ENCODE results near the gene TMEM192.
"Not testable (repeated sequence)": the region's sequence is repeated elsewhere in the genome, so short reads cannot be mapped to it uniquely, and the experiment has no call there.

Gene TMEM192

GRCh38 chr4:165112368-165113121, at the start of gene TMEM192:
TSS of gene TMEM192 (minus strand) at chr4:165112860. CDS start at chr4:165112773, 87 bp downstream.
- DNase-seq (ENCODE audit: low read depth): peak; percentile 85

DNA sequence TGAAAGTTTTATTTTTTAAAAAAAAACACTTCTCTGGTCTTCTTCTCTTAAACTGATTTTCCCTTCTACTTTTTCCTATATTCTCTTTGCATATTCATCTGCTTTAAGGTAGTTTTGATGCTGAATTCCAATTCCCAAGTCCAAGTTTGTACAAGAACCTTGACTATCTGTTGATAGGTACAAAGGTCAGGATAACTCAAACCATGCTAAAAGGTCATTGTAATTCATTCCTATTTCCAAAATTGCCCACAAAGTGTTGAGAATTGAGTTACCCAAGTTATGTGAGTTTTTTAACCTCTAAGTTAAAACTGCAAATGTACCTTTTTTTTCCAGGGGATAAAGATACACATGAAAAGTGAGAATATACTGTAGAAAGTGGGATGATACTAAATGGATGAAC, 46.1 kb upstream of the TMEM192 start:
- no peak for DNase-seq (ENCODE audit: low read depth)

DNA sequence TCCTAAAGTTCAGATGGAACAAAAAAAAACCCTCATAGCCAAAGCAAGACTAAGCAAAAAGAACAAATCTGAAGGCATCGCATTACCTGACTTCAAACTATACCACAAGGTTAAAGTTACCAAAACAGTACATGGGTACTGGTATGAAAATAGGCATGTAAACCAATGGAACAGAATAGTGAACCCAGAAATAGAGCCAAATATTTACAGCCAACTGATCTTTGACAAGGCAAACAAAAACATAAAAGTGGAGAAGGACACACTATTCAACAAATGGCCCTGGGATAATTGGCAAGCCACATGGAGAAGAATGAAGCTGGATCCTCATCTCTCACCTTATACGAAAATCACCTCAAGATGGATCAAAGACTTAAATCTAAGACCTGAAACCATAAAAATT, 44.2 kb upstream of the TMEM192 start:
- DNase-seq (ENCODE audit: low read depth): no peak

- DNase-seq (ENCODE audit: low read depth): no peak
Observed at GRCh38 chr4:165154482-165154881, 41.8 kb upstream of the TMEM192 start.

DNA sequence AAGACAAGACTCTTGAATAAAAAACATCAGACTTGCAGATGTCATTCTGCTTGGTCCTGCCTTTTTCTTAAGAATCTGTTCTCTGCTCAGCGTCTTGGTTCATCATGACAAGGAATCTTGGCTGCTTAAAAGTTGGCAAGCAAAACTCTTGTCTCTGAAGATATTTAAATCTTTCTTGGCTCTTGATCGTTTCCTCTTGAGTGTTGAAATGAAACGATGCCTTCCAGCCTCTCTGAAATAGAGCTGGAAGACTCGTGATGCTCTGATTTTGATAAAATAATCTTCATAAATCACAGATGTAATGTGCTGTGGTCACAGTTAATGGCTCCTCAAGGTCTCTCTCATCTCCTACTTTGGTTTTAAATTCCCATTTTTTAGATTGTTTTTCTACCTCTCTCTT, 39.9 kb upstream of the TMEM192 start:
- no peak for DNase-seq (ENCODE audit: low read depth)

DNA sequence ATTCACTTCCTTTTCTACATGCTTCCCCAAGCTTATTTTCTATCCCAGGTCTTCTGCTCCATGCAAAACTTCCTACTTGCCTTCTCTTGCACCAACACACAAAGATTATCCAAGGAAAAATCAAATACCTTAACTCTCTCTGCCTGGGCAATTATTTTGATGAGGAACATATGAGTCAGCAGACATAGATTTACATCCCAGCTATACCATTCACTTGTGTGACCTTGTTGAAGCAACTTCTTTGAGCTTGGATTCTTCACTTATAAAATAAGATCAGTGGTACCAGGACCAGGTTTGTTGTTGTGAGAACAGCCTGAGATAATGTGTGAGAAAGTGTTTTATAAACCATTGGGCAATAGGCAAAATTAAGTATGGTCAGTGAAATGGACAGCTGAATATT, 39.1 kb upstream of the TMEM192 start:
- DNase-seq (ENCODE audit: low read depth): no peak

DNA sequence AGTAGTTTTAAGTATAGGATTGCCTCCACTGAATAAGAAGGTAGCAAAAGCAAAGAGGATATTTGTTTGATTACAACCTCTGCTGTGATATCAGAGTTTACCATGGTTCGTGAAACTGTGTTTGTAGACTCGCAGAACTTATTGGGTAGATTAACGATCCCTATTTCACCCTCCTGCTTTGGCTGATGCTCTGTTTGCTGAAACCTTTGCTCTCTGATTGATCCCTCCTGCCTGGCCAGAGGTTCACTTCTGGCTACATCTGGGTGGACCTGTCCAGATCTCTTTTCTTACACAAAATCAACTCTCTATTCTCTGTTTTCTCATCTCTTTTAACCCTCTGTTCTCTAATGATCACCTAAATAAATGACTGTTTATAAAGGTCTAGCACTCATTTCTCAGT, 37.9 kb upstream of the TMEM192 start:
- no peak for DNase-seq (ENCODE audit: low read depth)

GRCh38 chr4:165138843-165139242, 26.2 kb upstream of the TMEM192 start:
- DNase-seq (ENCODE audit: low read depth): no peak

DNA sequence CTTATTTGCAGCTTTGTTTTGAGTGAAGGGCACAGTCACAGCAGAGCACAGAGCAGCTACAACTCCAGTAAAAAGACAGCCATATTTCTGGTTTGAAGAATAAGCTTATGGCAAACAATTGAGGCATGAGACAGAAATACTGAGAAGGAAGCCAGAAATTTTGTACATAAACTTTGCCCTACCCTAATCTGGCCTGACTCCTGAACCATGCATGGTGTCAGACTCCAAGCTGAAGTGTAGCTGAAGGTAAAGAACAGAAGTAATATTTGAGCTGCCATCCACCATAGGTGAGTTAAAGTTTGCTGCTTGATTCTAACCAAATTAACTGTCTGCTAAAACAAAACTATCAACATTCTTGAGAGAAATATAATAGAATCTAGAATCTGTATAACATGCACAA, 24.5 kb upstream of the TMEM192 start:
- no peak for DNase-seq (ENCODE audit: low read depth)

DNA sequence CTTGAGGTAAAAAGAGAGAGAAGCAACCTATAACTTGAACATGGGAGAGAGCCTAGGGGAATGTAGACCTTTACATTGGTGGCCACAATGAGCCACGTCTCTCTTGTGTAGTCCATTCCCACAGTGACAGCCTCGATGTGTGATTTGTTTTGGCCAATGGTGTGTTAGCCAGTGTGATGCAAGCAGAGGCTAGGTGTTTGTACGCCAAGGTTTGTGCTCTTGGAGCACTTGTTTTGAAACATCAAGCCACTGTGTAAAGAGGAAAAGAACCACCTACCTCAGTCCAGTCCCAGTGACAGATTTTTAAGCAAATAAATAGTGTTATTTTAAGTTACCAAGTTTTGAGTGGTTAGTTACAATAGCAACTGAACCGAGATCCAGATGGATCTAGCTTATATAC, 23.9 kb upstream of the TMEM192 start:
- no peak for DNase-seq (ENCODE audit: low read depth)

GRCh38 chr4:165133150-165133549, 20.5 kb upstream of the TMEM192 start:
- no peak for DNase-seq (ENCODE audit: low read depth)

- DNase-seq (ENCODE audit: low read depth): peak; percentile 68
Observed at GRCh38 chr4:165131247-165131832, 18.7 kb upstream of the TMEM192 start.

GRCh38 chr4:165129924-165130323, 17.3 kb upstream of the TMEM192 start:
- DNase-seq (ENCODE audit: low read depth): no peak

- not testable (repeated sequence) for DNase-seq (ENCODE audit: low read depth)
Observed at GRCh38 chr4:165125869-165126499, 13.3 kb upstream of the TMEM192 start.

GRCh38 chr4:165124488-165124887, 11.8 kb upstream of the TMEM192 start:
- DNase-seq (ENCODE audit: low read depth): no peak

DNA sequence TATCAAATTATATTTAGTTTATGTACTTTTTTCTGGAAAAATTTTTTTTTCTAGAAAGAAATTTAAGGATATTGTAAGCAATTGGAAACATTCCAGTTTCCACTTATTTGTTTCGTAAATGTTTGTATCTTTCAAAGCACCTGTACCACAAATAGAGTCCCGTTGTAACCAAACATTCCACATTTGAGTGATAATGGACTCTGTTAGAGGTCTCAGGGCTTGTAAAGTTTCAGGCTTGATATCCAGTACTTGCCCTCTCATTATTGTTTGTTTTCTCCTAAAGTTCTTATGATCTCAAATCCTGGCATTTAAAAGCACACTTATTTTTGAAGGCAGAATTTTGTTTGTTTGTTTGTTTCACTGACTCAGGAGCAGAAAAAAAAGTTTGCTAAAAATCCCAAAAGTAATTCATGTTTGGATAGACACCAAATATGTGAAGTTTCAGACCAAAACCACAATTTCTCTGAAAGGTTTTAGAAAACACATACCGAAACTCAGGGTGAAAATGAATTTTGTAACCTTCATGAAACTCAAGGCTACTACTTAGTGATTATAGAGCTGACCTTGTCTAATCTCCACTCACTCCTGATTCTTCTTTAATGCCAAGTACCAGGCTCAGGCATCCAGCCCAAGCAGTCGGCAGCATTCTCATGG, 5.7 kb upstream of the TMEM192 start:
- DNase-seq (ENCODE audit: low read depth): no peak

DNA sequence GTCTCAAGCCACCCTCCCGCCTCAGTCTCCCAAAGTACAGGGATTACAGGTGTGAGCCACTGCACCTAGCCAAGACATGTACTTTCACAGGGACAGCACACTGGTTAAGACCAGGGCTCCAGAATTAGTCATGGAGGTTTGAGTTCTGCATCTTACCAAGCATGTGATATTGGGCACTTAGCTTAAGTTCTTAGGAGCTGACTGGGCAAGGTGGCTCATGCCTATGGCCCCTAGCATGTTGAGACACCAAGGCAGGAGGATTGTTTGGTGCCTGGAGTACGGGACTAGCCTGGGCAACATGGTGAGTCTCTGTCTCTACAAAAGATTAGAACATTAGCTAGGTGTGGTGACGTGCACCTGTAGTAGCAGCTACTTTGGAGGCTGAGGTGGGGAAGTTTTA, 2.6 kb upstream of the TMEM192 start:
- DNase-seq (ENCODE audit: low read depth): no peak

GRCh38 chr4:165111906-165112367, 723 bp downstream of the TMEM192 start:
- no peak for DNase-seq (ENCODE audit: low read depth)

- no peak for DNase-seq (ENCODE audit: low read depth)
Observed at GRCh38 chr4:165106518-165106917, 6.1 kb downstream of the TMEM192 start.

DNA sequence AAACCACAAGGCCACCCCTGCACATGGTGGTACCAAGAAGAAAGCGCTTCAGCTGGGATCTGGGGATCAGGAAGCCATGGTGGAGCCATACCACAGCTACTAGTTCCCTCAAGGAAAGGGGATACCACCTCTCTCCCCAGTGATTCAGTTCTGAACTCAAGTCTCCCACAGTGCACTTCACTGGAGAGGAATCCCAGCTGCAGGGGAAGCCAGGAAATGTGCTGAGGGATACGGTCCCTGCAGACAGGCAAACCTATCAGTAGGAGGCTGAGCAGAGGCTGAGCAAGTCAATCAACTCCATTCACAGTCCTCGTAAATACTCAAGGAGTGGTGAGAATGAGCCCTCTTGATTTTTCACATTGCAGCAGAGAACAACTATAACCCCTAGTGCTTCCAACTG, 11.0 kb downstream of the TMEM192 start:
- DNase-seq (ENCODE audit: low read depth): no peak

DNA sequence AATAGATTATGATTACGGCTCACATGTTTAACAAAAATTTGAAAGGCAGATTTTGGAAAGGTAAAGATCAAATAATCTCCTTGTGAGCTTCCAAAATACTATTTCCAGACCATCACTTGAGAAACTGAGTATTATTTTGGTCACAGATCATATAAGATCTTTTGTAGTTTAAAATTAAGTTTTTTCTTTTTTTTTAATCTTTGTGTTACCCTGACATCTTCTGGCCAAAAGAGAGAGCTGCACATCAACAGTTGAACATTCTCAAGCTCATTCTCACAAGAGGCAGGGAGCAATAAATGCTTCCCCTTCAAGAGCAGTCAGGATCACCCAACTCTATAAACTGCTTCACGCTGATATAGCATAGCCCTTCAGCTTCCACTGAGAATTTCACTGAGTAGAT, 15.9 kb downstream of the TMEM192 start:
- no peak for DNase-seq (ENCODE audit: low read depth)

DNA sequence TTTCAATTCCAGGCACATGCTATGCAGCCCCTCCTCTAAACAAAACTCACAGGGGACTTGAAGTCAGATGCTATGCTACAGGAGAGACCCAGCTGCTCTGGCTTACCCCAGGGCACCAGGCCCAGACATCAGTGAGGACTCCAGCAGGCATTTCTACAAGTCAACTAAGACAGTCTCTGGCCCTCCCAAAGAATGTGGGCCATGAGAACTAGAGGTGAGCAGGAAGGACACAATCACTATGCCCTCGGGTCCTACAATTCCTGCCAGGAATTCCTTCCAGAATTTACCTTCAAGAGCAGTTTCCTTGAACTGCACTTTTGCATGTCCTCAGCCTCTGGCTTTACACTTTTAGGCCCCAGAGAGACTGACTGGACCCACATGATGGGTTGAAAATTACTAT, 17.4 kb downstream of the TMEM192 start:
- no peak for DNase-seq (ENCODE audit: low read depth)

GRCh38 chr4:165094873-165095272, 17.8 kb downstream of the TMEM192 start:
- no peak for DNase-seq (ENCODE audit: low read depth)

Measured in stimulated activated CD4-positive, alpha-beta T cell treated with anti-CD3 and anti-CD28 coated beads, Interleukin-2, amount 100 ng/mL, for 4 hours (primary cell).